Measurements from ENCODE around the gene BRWD1.

The BRWD1 gene

DNA sequence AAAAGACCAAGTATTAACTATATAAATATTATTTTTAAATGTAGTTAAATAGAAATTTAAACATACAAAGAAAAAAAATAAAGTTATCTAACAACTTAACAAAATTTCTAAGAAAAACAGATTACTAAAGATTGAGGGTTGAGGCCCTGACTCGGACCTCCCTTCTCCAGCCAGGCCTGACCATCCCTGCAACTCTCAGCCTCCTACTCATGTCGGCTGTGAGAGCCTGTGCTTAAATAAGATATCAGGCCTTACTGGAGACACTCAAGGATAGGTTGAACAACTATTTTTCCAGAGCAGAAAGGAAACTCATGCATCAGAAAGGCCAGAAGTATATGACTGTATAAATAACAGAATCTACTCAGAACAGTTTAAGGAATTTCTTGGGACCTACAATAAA lies 97.1 kb downstream of the BRWD1 start:
- FAIRE-seq, result no peak
- TF ChIP-seq POLR2A (IDR thresholded peaks at IDR 0.05; ENCODE audit: low read depth, low read length) (no peak), POLR2AphosphoS5 (IDR thresholded peaks at IDR 0.05; ENCODE audit: low read depth, low read length) (no peak), TAF1 (IDR thresholded peaks at IDR 0.05; ENCODE audit: borderline replicate concordance, low read depth, low read length) (no peak)

DNA sequence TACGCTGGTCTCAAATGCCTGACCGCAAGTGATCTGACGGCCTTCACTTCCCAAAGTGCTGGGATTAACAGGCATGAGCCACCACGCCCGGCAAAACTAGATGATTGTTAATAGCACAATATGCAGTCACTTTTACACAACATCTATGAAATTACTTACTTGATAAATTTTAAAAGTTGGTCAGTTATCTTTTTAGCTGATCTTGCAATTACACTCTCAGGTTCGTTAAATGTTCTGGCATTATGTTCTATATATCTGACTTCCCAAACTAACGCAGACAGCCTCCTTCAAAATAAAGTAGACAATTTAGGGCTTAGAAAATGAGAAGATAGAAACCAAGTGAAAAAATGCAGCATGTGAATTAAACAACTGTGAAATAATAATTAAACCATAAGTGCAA lies 98.4 kb downstream of the BRWD1 start:
- DNase-seq (ENCODE audit: insufficient read length) (no peak), FAIRE-seq (no peak)
- TF ChIP-seq POLR2A (IDR thresholded peaks at IDR 0.05; ENCODE audit: low read depth, low read length), result no peak

More for the DNA sequence above, 97.1 kb downstream of the BRWD1 start:
- DNase-seq (ENCODE audit: insufficient read length), result no peak

DNA sequence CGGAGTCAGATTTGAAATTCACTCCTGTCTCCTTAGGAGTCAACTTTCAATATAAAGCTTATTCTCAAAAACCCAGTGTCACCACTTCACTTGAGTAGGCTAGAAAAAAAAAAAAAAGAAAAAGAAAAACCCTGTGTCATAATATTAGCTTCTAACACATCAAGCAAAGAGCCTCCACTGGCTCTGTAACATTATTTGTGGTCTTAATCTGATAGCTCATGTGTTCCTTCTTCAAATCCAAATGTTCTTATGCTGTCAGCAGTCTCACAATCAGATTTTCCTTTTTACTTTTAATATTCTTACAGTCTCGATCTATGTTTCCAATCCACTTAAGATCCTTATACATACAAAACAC lies 104.1 kb downstream of the BRWD1 start:
- FAIRE-seq (no peak), DNase-seq (ENCODE audit: insufficient read length) (no peak)
- no peak for TF ChIP-seq POLR2AphosphoS5 (IDR thresholded peaks at IDR 0.05; ENCODE audit: low read depth, low read length)
- TF ChIP-seq POLR2A (IDR thresholded peaks at IDR 0.05; ENCODE audit: low read depth, low read length), result no peak
- TF ChIP-seq TAF1 (IDR thresholded peaks at IDR 0.05; ENCODE audit: borderline replicate concordance, low read depth, low read length), result no peak

DNA sequence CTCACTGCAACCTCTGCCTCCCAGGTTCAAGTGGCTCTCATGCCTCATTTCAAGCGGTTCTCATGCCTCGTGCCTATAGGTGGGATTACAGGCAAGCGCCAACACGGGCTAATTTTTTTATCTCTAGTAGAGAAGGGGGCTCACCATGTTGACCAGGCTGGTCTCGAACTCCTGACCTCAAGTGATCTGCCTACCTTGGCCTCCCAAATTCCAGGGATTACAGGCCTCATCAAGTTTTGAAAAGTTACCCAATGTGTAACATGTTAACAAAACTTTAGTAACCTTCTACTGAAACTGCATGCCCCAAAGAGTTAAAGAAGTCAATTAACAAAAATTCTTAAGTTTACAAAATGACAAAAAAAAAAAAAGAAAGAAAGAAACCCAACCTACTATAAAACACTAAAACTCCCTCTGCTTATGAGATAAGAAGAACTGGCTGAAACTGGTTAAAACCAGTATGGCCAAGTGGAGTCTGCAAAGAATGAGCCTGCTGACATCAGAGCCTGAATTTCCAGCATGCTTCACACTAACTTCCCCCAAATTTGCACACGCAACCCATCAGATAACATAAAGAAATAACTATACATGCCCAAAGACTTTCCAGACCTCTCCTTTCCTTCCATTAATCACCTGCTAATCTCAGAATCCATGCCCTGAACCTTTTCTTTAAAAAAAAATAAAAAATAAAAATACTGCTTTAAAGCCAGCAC lies 104.7 kb downstream of the BRWD1 start:
- DNase-seq (ENCODE audit: insufficient read length), result no peak
- TF ChIP-seq POLR2AphosphoS5 (IDR thresholded peaks at IDR 0.05; ENCODE audit: low read depth, low read length), result no peak
- TF ChIP-seq POLR2A (IDR thresholded peaks at IDR 0.05; ENCODE audit: low read depth, low read length), result no peak
- no peak for TF ChIP-seq TAF1 (IDR thresholded peaks at IDR 0.05; ENCODE audit: borderline replicate concordance, low read depth, low read length)
- FAIRE-seq, result no peak

- no peak for TF ChIP-seq POLR2AphosphoS5 (IDR thresholded peaks at IDR 0.05; ENCODE audit: low read depth, low read length)
- no peak for TF ChIP-seq POLR2A (IDR thresholded peaks at IDR 0.05; ENCODE audit: low read depth, low read length)
- no peak for TF ChIP-seq TAF1 (IDR thresholded peaks at IDR 0.05; ENCODE audit: borderline replicate concordance, low read depth, low read length)
- no peak for FAIRE-seq
- DNase-seq (ENCODE audit: insufficient read length), result no peak
Observed at GRCh38 chr21:39204134-39204533, 109.3 kb downstream of the BRWD1 start.

GRCh38 chr21:39198800-39199199 lies 114.6 kb downstream of the BRWD1 start:
- TF ChIP-seq POLR2A (IDR thresholded peaks at IDR 0.05; ENCODE audit: low read depth, low read length) (no peak), POLR2AphosphoS5 (IDR thresholded peaks at IDR 0.05; ENCODE audit: low read depth, low read length) (no peak)
- FAIRE-seq (no peak), DNase-seq (ENCODE audit: insufficient read length) (no peak)

DNA sequence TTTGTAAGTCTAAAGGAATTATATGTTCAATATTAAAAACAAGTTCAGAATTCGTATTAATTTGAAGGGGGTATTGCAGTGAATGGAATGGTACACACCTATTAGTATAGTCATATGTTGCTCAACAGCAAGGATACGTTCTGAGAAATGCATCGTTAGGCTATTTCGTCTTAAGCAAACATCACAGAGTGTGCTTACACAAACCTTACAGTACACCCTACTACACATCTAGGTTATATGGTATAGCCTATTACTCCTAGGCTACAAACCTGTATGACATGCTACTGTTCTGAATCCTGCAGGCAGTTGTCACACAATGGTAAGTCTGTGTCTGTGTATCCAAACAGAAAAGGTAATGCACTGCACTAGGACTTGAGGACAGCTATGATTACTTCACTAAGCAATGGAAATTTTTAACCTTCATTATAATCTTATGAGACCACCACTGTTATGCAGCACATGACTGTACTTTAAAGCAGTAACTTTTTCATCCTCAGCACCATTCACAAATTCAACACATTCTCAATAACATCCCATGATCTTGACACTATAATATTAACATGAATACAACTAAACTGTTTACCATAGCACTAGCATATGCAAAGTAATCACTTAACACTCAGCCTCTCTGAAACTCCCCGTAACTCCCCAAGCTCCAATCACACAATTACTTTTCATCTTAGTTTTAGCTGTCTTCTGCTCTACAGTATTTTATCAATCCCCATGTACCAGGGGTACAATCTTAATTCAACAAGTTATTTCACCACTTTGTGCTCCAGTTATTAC lies 115.8 kb downstream of the BRWD1 start:
- DNase-seq (ENCODE audit: insufficient read length) (no peak), FAIRE-seq (no peak)
- TF ChIP-seq POLR2AphosphoS5 (IDR thresholded peaks at IDR 0.05; ENCODE audit: low read depth, low read length) (no peak), TAF1 (IDR thresholded peaks at IDR 0.05; ENCODE audit: borderline replicate concordance, low read depth, low read length) (no peak), POLR2A (IDR thresholded peaks at IDR 0.05; ENCODE audit: low read depth, low read length) (no peak)

DNA sequence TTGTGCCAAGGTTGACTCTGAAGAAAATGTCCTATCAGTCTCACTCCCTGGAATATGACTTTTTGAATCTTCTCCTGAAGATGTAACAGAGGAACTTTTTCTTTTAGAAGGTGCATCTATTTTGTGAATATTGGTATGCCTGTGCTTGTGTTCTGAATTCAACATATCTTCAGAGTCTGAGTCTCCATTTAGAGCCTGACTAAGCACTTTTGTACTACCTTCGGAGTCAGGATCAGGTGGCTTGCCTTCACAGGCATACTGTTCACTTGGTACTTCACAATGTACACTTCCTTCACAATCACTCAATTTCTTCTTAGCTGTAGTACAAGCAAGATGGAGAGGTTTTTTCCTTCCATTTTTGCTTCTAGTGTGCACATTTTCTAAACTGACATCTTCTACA lies 116.6 kb downstream of the BRWD1 start:
- DNase-seq (ENCODE audit: insufficient read length) (no peak), FAIRE-seq (no peak)
- no peak for TF ChIP-seq TAF1 (IDR thresholded peaks at IDR 0.05; ENCODE audit: borderline replicate concordance, low read depth, low read length)
- no peak for TF ChIP-seq POLR2A (IDR thresholded peaks at IDR 0.05; ENCODE audit: low read depth, low read length)
- no peak for TF ChIP-seq POLR2AphosphoS5 (IDR thresholded peaks at IDR 0.05; ENCODE audit: low read depth, low read length)

DNA sequence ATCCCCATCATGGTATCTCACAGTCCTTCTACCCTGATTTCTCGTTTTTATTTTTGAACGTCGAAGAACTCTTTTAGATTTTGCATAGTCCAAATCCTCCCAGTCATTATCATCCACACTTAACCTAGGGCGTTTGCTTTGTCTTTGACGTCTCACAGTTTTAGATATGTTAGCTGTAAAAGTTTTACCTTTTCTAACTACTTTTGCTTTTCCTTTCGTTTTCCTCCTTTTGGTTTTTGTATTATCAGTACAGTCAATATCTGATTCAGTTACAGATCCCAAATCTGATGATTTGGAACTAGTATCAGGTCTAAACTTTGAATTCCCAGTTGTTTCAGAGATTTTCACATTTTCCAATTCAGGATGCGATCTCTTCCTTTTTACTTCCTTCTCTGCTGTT lies 117.1 kb downstream of the BRWD1 start:
- FAIRE-seq, result no peak

DNA sequence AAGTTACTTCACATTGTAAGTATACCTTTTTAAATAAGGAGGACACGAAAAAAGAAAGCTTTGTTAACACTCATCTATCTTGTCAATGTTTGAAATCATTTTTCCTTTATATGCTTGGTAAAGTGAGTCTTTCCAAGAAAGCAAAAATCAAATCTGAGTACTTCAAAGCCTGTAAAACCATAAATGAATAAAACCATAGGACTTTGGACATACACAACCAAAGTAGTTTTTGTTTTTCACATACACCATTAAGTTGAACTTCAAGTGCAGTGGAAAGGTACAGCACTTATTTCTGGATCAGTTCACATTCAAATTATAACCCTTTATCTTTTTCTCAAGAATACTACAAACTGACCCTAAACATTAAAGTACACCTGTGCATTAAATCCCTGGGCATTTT lies 120.1 kb downstream of the BRWD1 start:
- DNase-seq (ENCODE audit: insufficient read length), result no peak
- TF ChIP-seq POLR2AphosphoS5 (IDR thresholded peaks at IDR 0.05; ENCODE audit: low read depth, low read length) (no peak), POLR2A (IDR thresholded peaks at IDR 0.05; ENCODE audit: low read depth, low read length) (no peak), TAF1 (IDR thresholded peaks at IDR 0.05; ENCODE audit: borderline replicate concordance, low read depth, low read length) (no peak)
- no peak for FAIRE-seq

More for the DNA sequence above, 117.1 kb downstream of the BRWD1 start:
- no peak for DNase-seq (ENCODE audit: insufficient read length)
- TF ChIP-seq POLR2A (IDR thresholded peaks at IDR 0.05; ENCODE audit: low read depth, low read length) (no peak), TAF1 (IDR thresholded peaks at IDR 0.05; ENCODE audit: borderline replicate concordance, low read depth, low read length) (no peak), POLR2AphosphoS5 (IDR thresholded peaks at IDR 0.05; ENCODE audit: low read depth, low read length) (no peak)

DNA sequence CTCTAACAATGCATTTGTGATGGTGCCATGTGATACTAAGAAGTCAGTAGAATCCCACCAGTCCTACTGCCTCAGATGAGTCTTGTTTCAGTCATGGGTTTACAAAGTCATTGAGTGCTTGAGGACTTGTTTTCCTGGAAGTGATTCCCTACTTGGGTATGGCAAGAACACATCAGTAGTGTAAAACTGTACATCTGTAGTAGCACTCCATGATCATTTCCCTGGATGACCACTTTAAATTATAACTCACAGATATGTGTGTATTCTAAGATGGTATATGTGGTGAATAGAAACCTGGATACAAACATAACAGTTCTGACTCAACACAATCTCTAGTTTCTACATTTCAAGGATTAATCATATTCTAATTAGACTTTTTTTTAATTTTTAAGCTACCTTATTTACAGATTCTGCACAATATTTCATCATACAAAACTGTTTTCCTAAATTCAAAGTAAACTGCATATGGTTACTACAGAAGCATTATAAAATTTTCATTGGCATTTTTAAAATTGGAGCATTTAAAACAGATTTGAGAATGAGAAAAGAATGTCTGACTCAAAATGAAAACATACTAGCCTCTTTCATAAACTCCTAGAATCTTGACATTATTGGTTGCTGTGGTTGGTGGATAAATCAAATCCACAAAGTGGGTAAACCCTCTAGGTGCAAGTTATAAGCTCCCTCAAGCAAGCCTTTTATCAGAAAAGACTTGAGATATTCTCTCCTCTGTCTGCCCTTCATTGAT lies 123.4 kb downstream of the BRWD1 start:
- TF ChIP-seq TAF1 (IDR thresholded peaks at IDR 0.05; ENCODE audit: borderline replicate concordance, low read depth, low read length) (no peak), POLR2AphosphoS5 (IDR thresholded peaks at IDR 0.05; ENCODE audit: low read depth, low read length) (no peak), POLR2A (IDR thresholded peaks at IDR 0.05; ENCODE audit: low read depth, low read length) (no peak)
- DNase-seq (ENCODE audit: insufficient read length), result no peak
- FAIRE-seq, result no peak

Data from GM12892 (cell line).